Activated CD4-positive, alpha-beta T cell treated with anti-CD3 and anti-CD28 coated beads, Interleukin-2, amount 50 U/mL, for 4 hours (primary cell): ENCODE results near the gene KRTAP20-4.

Experiments
- DNase-seq, 2 experiments: peaks; one replicate each; pipeline ENCODE4 v3.0.0-alpha.2; 2020

KRTAP20-4 gene

DNA sequence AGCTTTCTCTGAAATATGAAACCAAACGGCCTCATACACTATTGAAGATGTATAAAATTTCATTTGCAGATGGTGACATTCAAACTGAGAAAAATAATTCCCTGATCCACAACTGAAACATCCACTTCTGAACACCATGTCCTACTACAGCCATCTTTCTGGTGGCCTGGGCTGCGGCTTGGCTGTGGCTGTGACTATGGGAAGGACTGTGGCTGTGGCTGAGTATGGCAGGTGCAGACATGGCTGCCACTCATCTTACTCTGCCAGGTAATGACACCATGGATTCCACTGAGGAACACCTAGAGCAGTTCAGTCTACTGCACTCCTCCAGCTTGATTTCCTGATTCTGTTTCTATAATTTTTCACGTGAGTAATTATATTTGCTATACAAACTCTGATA is at the start of gene KRTAP20-4:
TSS of gene KRTAP20-4 (plus strand) at position 106 of the 400 bp plus-strand sequence.
- no peak for DNase-seq

DNA sequence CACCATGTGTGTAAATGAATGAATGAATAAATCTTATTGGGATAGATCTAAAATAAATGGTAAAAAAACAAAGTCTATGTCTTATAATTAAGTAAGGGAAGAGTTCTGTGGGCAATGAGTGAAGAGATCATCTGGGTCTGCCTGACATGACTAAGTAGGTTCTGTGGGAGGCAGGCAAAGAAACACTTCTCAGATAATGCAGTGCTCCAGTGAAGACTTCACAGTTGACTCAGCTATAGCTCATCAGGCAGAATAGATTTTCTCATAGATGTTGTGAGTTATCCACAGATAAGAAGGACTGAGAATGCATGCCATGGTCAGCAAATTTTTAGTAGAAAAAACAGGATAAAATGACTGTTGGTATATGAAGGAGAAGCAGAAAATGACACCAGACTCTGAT is 42.7 kb upstream of the KRTAP20-4 start:
- DNase-seq = no peak

DNA sequence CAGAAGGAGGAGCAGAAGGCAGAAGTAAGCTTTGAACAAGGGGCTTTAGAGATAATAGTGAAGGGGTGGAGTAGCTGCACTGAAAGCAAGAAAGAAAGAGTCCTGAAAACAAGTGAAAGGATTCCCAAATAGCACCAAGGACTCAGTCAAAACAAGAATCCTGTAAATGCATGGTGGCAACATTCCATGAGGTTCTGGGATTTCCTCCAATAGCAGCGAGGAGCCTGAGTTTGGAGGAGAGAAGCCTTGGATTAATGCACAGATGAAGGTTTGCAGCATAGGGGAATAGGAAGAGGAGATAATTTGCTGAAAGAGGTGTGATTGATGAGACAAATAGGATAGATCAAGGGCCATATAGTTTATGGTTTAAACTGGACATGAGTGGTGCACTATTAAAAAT is 41.1 kb upstream of the KRTAP20-4 start:
- no peak for DNase-seq

DNA sequence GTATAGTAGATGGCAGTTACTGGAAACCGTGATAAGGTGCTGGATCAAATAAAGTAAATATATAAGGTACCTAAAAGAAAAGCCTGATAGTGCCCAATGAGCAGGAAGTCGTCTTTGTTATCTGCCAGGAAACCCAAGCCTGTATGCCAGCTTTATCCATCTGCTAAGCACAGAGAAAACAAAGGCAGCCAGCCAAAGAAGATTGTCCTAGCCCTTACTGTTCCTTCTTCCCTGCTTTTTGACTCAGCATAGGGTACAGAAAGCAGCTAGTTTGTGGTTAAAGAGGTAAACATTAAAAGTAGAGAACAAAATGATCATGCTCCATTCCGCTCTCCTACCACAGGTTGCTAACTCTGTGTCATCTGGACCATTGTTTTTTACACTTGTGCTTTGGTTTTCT is 40.3 kb upstream of the KRTAP20-4 start:
- no peak for DNase-seq

DNA sequence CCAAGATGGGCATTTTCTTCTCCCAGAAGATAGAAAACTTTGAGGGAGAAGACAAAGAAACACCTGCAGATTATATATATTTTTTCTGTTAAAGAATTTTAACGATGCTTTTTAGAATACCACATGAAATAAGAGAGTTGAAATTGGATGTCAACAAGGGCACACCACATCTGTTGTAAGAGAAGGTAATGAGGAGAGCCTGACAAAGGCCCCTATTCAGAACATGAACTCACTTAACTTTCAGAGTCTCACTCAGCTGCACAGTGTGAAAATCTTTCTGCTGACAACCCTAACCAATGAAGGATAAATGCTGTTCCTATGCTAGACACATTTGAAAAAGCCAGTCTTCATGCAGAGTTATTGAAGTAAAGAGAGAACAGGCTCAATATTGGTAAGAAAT is 37.6 kb upstream of the KRTAP20-4 start:
- DNase-seq = no peak

DNA sequence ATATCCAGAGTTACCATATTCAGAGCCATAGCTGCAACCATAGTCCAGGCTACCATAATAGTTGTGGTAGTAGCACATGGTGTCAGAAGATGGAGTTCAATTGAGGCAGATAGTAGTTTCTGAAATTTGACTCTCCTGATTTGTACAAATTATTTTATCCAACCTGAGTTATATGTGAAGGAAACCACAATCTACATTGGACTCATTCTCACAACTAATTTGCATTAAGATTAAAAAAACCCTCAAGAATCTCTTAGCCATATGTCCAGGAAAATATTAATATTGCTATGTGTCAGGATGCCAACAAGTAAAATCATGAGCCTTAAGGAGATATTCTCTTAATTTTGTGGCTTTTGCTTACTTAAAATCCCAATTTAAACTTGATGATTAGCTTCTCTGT is 30.1 kb upstream of the KRTAP20-4 start, which contains the start of gene KRTAP22-2:
TSS of gene KRTAP22-2 (minus strand) at position 101 of the 400 bp plus-strand sequence.
- DNase-seq = no peak

DNA sequence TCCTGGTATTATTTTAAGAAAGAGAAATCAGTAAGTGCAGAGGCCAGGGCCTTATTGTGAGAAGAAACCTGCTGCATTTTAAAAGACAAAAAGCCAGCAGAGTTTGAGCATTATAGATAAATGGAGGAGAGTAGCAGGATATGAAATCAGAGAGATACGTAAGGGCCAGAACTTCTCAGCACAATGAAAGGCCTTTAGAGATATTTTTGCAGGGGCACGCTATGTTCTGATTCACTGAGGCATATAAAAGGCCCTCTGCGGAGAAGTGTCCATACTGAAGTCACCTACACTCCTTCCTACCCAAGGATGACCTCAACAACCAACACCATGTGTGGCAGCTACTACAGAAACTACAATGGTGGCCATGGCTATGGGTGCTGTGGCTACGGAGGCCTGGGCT is 28.3 kb upstream of the KRTAP20-4 start, which contains the start of gene KRTAP6-3:
TSS of gene KRTAP6-3 (plus strand) at position 301 of the 400 bp plus-strand sequence. CDS start at position 307, 6 bp downstream.
- DNase-seq = no peak

DNA sequence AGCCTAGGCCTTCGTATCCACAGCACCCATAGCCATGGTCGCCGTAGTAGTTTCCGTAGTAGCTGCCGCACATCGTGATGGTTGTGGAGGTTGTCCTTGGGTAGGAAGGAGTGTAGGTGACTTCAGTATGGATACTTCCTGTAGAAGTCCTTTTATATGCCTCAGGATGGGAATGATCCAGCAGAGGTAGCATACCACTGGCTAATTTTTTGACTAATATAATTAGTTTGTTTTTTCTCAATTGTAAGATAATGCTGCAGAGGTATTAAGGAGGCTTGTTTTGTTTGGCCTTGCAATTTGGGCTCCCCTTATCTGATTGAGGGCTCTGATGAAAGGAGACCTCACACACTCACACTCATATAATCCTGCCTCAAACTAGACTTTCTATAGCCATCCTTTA is 21.6 kb upstream of the KRTAP20-4 start, which contains the start of gene KRTAP6-2:
TSS of gene KRTAP6-2 (minus strand) at position 101 of the 400 bp plus-strand sequence. CDS start at position 73, 28 bp downstream.
- no peak for DNase-seq

DNA sequence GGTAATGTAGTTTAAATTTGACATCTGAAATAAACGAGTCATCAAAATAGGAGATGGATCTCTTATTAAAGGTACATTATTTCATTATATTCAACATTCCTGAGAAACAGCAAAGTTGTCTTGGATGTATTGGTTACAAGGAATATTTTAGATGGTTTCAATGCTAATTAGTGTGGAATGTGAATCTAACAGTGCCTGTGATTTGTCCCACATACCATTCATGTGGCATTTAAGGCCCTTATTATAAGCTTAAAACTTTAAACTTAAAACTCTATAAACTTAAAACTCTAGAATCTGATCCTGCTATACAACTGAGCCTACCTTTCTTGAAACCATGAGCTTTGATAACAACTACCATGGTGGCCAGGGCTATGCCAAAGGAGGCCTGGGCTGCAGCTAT is 19.6 kb upstream of the KRTAP20-4 start, which contains the start of gene KRTAP22-1:
TSS of gene KRTAP22-1 (plus strand) at position 301 of the 400 bp plus-strand sequence.
- no peak for DNase-seq

DNA sequence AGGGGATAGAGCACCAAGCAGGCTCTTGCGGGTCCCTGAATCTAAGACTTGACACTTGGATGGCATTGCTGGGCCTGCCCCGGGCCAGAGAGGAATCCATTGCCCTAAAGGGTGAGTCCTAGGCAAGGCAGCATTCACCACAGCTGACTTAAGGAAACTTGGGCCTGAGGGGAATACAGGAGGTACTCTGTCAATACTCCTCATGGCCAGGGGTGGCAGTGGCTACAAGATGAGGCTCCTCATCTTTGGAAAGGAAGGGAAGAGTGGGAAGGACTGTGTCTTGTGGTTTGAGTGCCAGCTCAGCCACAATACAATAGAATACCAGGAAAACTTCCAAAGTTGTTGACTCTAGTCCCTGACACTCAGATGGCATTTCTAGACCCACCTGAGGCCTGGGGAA is 14.5 kb upstream of the KRTAP20-4 start:
- DNase-seq = no peak

DNA sequence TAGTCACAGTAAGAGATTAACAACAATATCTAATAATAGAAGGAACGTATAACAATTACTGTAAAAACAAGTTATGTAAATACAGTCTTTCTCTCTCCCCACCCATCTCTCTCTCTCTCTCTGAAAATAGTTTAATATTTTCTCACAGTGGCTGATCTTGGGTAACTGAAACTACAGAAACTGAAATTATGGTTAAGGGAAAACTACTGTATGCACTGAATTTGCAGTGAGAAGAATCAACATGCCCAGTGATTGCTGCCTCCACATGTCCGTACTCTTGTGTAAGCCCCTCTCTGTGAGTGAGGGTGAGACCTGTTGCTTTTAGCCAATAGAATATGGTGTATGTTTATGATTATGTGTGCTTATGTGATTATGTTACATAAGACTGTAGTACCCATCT is 8.3 kb upstream of the KRTAP20-4 start:
- no peak for DNase-seq

DNA sequence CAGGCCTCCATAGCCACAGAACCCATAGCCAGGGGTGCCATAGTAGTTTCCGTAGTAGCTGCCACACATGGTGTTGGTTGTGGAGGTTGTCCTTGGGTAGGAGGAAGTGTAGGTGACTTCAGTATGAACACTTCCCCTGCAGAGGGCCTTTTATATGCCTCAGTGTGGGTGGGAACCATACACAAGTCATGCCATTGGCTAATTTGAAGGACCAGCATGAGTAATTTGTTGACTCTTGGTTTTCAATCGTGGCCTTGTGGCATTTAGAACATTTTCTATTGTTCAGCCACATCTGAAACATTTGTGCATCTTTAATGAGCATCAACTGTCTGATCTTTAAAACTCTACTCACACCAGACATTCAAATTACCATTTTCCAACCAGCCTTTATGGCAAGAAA is 6.6 kb upstream of the KRTAP20-4 start, which contains the start of gene KRTAP6-1:
TSS of gene KRTAP6-1 (minus strand) at position 95 of the 400 bp plus-strand sequence. CDS start at position 69, 26 bp downstream.
- no peak for DNase-seq

DNA sequence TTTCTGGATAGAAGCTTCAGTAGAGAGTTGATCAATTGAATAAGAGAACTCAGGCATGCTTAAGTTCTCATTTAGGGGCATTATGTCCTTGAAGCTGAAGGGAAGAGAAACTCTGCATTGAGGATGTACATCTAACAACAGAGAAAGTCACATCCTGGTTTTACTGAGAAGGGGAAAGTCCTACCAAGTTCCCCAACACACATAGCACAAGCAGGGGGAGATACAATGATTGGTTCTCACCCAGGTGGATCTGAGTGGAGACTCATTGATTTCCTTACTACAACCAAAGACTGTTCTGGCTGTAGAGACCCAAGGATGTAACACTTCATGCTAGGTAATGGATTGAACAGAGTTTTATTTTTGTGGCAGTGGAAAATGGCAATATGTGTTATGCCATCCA is 5.2 kb upstream of the KRTAP20-4 start:
- DNase-seq = no peak

DNA sequence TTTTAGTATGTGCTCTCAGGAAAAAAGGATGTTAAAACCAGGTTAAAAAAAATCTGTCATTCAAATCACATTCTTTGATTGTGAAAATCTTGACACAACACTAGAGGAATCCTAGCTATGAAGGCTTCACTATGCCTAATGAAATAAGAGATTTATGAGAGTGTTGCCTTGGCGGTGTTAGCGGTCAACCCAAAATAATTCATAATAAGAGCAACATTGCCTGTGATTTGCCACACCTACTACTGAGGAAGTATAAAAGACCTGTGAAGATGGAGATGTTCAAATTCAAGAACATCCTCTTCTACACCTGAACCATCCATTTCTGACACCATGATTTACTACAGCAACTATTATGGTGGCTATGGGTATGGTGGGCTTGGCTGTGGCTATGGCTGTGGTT is 4.3 kb upstream of the KRTAP20-4 start, which contains the start of gene KRTAP20-1:
TSS of gene KRTAP20-1 (plus strand) at position 301 of the 400 bp plus-strand sequence. CDS start at position 331, 30 bp downstream.
- no peak for DNase-seq

DNA sequence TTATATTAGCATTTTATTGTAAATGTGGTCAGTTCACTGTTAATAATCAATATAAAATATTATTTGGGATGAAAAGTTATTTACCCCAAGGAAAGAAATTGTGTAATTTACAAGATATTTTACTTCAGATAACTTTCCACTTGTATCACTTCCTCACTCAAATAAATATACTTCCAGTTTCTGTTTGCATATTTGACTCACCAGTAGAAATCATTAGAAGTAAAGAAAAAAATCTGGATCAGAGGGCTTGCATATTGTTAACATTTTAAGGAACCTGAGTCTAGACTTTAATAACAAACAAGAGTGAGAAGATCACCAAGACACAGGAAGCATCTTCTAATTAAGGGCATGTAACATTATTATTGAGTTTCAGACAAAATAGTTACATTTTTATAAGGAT is 347 bp upstream of the KRTAP20-4 start:
- DNase-seq = no peak

DNA sequence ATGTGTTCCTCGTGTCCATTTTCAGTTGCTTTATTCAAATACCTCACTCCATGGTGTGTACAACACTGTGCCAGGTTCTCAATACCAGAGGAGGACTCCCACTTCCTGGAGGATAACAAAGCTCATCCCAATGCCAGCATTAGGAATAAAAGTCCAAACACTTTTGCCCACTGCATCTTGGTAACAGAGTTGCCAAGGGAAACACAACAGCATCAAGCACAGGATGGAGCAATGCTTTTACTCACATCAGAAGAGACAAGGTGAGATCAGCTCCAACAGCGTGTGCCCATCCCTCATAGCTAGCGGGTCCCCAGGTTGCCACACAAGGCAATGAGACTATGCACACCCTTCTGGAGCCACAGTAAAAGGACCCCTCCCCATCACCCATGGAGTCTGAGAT is 2.9 kb downstream of the KRTAP20-4 start:
- DNase-seq = no peak

DNA sequence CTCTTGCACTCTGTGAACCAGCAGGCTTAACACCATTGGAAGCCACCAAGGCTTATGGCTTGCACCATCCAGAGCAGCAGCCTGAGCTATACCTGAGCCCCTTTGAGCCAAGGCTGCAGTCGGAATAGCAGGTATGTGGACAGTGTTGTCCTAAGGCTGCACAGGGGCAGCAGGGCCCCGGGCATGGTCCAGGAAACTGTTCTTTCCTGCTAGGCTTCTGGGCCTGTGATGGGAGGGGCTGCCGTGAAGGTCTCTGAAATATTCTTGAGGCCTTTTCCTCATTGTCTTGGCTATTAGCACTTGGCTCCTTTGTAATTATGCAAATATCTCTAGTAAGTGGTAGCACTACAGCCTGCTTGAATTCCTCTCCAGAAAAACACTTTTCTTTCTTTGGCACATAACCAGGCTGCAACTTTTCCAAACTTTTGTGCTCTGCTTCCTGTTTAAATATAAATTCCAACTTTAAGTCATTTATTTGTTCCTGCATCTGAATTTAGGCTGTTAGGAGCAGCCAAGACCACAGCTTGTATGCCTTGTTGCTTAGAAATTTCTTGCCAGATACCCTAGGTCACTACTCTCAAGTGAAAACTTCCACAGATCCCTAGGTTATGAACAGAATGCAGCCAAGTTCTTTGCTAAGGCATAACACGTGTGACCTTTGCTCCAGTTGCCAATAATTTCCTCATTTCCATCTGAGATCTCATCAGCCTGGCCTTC is 5.2 kb downstream of the KRTAP20-4 start:
- no peak for DNase-seq

DNA sequence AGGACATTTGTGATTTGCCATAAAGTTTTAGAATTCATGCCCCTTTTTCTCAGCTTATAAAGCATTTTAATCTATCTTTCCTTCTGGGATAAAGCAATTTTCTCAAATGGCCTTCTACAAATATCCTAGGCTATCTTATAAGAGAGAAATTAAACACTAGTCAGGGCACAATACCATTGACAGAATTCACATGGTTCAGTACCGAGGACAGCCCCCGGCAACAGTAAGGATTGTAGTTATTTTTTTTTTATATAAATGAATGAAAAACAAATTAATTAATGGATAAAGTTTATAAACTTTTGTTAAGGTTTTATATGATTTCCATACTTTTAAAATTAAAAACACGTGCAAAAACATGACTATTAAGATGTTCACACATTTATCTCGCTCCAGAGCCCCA is 7.7 kb downstream of the KRTAP20-4 start:
- no peak for DNase-seq

DNA sequence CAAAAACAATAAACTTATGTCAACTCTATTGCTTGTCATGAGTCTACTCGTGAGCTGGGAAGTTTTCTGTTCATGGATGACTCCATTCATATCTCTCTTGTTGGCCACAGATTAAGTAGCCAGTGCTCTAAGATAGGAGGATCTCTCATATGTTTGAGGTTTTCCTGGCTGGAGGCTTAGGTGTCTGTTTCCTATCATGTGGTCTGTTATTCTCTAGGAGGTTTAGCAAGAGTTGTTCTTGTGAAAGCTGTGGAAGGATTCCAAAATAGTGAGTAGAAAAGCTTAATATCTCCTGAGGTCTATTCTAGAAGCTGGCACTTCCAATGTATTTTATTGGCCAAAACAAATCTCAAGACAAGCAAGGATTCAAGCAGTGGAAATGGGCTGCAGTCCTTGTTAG is 8.8 kb downstream of the KRTAP20-4 start:
- no peak for DNase-seq

DNA sequence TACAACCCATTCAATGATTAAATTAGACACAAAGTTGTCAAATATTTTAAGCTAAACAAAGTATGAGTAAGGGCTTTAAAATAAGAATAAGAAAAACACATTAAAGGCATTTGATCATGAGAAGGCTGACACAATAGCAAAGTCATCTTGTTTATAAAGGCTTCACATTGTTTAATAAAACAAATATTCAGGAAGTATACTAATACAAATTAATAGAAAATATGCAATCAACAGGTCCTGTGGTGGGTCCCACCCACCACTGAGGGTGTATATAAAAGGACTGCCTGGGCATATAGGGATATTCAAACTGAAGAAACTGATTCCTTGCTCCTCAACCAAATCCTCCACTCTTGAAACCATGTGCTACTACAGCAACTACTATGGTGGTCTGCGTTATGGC is 14.5 kb downstream of the KRTAP20-4 start, which contains the start of gene KRTAP20-2:
TSS of gene KRTAP20-2 (plus strand) at position 301 of the 400 bp plus-strand sequence. CDS start at position 359, 58 bp downstream.
- DNase-seq = no peak

DNA sequence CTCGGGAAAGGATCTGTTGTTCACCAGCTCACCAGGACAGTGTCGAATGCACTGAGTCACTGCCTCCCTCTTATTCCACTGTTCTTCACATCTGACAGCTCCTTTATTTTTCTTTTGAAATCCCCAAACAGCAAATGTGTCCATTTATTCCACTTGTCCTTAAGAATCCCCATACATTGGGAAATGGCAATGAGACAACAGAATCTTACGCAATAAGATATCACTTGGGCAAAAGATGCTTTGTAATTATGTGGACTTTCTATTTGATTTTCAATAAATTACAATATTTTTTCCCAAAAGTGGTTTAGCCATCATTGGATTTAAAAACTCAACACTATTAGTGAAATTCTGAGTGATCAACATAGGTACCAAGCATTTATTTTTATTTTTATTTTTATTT is 18.3 kb downstream of the KRTAP20-4 start:
- no peak for DNase-seq

DNA sequence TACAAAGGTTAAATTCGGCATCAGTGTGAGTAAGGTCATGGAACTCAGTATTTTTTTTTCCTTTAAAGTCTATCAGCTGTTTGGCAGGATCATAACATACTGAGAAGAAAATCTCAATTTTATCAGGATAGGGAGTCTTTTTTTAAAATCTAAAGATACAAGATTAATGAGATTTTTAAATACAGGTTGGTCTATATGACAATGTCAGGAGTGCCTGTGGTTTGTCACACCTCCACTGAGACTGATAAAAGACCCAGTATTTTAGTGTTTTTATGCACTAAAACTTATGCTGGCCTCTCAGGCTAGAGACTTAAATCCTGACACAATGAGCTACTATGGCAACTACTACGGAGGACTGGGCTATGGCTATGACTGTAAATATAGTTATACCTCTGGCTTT is 22.1 kb downstream of the KRTAP20-4 start, which contains the start of gene KRTAP20-3:
TSS of gene KRTAP20-3 (plus strand) at position 301 of the 400 bp plus-strand sequence.
- no peak for DNase-seq

DNA sequence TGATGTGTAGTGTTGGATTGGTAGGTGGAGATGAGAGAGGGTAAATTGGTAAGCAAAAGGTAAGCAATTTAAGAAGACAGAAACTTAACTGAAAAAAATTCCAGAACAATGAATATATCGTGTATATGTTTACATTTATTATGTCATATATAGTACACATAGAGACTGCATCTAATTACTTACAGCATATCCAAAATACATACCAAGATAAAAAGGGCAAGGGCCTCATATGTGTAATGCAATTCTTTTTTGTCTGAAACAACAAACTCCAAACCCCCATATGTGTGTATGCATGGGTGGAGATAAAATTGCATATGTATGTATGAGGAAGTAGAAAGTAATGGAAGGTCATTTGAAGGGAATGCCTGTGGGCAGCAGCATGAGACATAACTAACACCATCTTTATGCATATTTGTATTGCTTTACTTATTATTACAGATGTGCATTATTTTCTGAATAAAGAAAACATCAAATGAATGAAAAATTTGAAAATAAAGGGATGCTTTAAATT is 26.5 kb downstream of the KRTAP20-4 start:
- no peak for DNase-seq

DNA sequence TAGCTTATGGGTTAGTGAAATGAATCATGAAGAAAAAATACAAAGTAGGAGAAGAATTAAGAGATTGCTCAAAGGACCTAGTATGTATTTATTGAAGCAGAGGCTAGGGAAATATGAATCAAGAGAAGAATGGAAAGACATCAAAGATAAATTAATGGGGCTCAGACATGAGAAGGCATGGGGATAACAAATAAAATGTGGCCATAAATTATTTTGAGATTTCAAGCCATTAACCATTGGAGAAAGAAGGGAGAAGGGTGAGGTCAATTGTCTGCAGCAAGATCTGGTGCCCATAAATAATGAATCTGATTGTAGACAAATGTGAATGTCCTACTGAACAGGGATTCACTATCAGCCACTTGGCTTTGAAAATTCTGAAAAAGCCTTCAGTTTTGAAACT is 32.5 kb downstream of the KRTAP20-4 start:
- DNase-seq = no peak
